HL-60 (cell line): Measurements from ENCODE around the gene LRMDA.

Experiments
- DNase-seq, 2 experiments: peaks; one replicate each; pipeline ENCODE4 v3.0.0-alpha.2; 2010 to 2020; ENCODE audit warnings: low read depth in 1 of 2, low spot score in 1 of 2
- H3K27ac ChIP-seq: fragments of 250-450 bp; sonication (Bioruptor Pico); replicated peaks from 2 replicates; pipeline ENCODE4 v1.5.1; 2020; ENCODE audit warnings: mild to moderate bottlenecking, moderate library complexity
- H3K27me3 ChIP-seq: fragments of 250-450 bp; sonication (Bioruptor Pico); 2 replicates; pipeline ENCODE4 v1.5.1; 2021; ENCODE audit warnings: mild to moderate bottlenecking, moderate library complexity; ENCODE audit not compliant: insufficient read depth, poor library complexity, severe bottlenecking
- H3K4me3 ChIP-seq: replicated peaks from 2 replicates; pipeline ENCODE4 v1.5.1; 2011; ENCODE audit warnings: mild to moderate bottlenecking, control low read depth, low read length; ENCODE audit not compliant: insufficient read depth
- GABPA ChIP-seq: IDR thresholded peaks from 2 replicates; pipeline ENCODE4 v1.6.1; 2012; ENCODE audit warnings: low read depth
- POLR2AphosphoS5 ChIP-seq: IDR thresholded peaks from 2 replicates; pipeline ENCODE4 v1.6.1; 2012; ENCODE audit warnings: low read depth
- REST ChIP-seq: IDR thresholded peaks from 2 replicates; pipeline ENCODE4 v1.6.1; 2012; ENCODE audit warnings: low read depth; ENCODE audit not compliant: insufficient replicate concordance
- SPI1 ChIP-seq: IDR thresholded peaks from 2 replicates; pipeline ENCODE4 v1.6.1; 2012; ENCODE audit warnings: low read depth, mild to moderate bottlenecking, borderline replicate concordance
- TF ChIP-seq, protein P1 (sequence below): IDR thresholded peaks from one replicate; pipeline ENCODE4 v1.5.1; 2011; ENCODE audit warnings: low read length, control low read depth, inconsistent platforms; ENCODE audit not compliant: insufficient read depth

Gene LRMDA

GRCh38 chr10:75638752-75639151 lies 207.3 kb downstream of the LRMDA start:
- TF ChIP-seq REST (no peak), SPI1 (no peak), GABPA (no peak), POLR2AphosphoS5 (no peak)
- TF ChIP-seq, protein P1, sequence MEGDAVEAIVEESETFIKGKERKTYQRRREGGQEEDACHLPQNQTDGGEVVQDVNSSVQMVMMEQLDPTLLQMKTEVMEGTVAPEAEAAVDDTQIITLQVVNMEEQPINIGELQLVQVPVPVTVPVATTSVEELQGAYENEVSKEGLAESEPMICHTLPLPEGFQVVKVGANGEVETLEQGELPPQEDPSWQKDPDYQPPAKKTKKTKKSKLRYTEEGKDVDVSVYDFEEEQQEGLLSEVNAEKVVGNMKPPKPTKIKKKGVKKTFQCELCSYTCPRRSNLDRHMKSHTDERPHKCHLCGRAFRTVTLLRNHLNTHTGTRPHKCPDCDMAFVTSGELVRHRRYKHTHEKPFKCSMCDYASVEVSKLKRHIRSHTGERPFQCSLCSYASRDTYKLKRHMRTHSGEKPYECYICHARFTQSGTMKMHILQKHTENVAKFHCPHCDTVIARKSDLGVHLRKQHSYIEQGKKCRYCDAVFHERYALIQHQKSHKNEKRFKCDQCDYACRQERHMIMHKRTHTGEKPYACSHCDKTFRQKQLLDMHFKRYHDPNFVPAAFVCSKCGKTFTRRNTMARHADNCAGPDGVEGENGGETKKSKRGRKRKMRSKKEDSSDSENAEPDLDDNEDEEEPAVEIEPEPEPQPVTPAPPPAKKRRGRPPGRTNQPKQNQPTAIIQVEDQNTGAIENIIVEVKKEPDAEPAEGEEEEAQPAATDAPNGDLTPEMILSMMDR: no peak
- Histone ChIP-seq H3K27ac (no peak overlapping the region), H3K4me3 (no peak overlapping the region), H3K27me3 (no peaks in the 10 kb centered on the region)
- no peak for DNase-seq

GRCh38 chr10:75639736-75640135 lies 208.3 kb downstream of the LRMDA start:
- no peak overlapping the region for H3K27ac ChIP-seq
- TF ChIP-seq REST (no peak), SPI1 (no peak), GABPA (no peak), POLR2AphosphoS5 (no peak)
- TF ChIP-seq, protein P1: no peak
- no peak overlapping the region for H3K4me3 ChIP-seq
- DNase-seq: no peak
- H3K27me3 ChIP-seq: no peaks in the 10 kb centered on the region

- no peak overlapping the region for H3K4me3 ChIP-seq
- H3K27ac ChIP-seq: no peak overlapping the region
- no peak for TF ChIP-seq POLR2AphosphoS5
- TF ChIP-seq, protein P1: no peak
- TF ChIP-seq SPI1: no peak
- no peak for TF ChIP-seq REST
- no peak for TF ChIP-seq GABPA
- DNase-seq: no peak
- H3K27me3 ChIP-seq: no peaks in the 10 kb centered on the region
Measured at GRCh38 chr10:75640381-75640780, 209.0 kb downstream of the LRMDA start.
